GM19438 (cell line): Measurements from ENCODE around the gene TCF20.

Experiments used
- ATAC-seq: cut with Tn5 transposase; IDR thresholded peaks from one replicate; pipeline ENCODE4 v1.9.1; 2021; ENCODE audit warnings: low read depth; ENCODE audit not compliant: unreplicated experiment

Gene TCF20

DNA sequence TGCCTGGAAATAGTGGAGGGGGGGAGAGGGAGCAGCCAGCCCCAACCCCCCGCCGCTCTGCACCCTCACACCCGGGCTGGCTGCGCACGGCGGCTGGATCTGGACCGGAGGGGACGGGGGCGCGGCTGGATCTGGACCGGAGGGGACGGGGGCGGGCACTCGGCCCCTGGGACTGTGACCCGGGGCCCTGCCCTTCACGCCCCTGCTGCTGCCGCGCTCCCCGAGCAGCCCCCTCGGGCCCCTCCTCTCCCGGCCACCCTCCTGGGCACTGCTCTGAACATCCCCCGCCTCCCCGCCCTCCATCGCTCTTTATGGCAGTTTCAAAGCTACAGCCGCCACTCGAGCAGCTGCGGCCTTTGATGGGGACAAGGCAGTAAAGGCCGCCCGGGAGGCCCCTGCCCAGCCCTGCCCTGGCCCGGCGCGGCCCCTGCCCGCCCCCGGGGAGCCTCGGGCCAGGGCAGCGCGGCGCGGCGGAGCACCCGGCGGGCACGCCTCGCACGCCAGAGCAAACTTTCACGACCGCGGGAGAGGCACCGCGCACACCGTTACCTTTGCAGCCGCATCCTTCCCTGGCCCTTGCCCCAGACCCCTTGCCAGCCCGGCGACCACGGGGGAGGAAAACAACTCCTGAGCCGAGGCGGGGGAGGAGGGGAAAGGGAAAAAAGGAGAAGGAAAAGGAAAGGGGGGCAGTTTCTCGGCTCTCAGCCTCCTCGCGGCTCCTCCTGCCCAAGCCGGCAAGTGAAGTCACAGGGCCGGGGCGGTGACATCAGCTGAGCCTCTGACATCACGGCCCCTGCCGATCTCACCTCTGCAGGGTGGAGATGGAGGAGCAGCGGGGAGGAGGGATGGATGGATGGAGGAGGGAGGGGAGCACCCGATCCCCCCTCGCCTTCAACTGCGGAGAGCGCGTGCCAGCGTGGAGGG, 13.1 kb upstream of the TCF20 start:
- ATAC-seq, result no peak

DNA sequence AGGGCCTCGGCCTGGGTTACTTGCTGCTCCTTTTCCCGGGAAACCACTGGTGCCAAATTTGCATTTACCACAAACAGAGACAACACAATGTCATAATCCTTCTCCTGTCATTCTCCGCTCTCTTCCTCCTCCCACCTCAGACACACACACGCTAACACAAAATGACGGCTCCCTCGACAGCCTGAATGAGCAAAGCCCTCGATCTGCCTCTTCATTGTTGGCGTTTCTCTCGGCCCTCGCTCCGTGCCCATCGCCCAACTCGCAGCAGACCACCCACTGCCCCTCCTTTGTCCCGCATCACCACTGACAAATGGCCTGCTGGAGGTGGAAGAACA, 12.5 kb upstream of the TCF20 start:
- no peak for ATAC-seq

DNA sequence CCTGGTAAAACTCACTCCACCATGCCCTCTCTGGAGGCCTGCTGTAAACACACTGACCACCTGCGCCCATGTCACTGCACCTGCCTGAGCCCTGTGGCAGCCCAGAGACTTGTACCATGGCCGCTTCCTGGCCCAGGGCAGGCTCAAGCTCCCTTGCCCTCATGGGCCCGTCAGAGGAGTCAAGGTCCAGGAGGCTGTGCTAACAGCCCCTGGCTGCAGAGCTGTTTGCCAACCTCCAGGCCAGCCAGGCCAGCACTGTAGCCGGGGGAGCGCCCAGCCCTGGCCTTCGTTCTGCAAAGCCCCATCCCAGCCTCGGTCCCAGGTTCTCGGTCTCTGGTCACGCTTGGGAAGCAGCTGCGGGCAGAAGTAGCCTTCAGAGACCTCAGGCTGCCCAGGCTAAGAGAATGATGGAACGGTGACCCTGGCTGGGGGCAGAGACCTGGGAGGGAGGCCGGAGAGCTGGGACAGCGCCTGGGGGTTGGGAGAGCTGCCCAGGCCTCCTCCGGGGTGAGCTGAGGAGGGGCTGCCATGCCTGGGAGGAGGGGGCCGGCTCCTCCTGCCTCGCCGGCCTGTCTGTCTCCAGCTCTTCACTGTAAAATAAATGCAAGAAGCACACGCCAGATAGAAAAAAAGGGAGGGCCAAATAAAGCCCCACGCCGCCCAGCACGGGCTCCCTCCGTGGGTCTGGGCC, 11.9 kb upstream of the TCF20 start:
- no peak for ATAC-seq

DNA sequence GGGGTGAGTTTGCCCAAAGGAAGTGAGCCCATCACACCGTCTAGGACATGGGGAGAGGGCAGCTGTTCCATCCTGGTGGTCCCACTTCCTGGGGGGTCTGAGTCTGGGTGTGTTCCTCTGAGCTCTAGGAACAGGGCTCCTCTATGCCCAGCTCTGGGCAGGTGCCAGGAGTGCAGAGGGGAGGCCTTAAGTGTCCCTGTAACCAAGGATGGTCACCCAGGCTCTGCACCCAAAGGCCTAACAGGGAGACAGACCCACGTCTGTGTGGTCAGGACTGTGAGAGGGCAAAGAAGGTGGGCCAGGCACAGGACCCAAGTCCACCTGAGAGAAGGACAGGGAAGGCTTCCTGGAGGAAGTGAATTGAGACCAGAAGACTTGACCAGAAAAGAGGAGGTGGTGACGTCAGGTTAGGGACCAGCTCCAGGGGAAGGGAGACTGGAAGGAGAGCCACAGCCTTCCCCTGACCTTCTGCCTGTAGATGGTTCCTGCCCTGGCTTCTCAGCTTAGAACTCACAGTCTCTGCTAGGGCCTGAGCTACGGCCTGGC, 11.3 kb upstream of the TCF20 start:
- ATAC-seq, result no peak

DNA sequence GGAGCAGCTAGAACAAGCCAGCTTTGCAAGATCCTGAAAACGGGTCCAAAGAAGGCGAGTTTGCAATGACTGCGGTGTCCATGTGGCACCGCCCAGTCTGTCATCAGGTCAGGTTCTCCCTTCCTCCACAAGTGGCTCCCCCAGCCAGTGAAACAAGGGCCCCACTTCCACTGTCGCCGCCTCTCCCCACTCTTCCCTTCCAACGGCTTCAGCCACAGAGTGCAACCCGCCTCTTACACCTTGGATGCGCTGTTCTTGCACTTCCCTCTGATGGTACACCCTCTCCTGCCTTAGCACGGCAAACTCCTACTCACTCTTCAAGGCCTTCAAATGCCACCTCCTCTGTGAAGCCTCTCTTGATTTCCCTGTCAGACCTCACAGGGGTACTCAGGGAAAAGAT, 10.8 kb upstream of the TCF20 start:
- ATAC-seq, result no peak

DNA sequence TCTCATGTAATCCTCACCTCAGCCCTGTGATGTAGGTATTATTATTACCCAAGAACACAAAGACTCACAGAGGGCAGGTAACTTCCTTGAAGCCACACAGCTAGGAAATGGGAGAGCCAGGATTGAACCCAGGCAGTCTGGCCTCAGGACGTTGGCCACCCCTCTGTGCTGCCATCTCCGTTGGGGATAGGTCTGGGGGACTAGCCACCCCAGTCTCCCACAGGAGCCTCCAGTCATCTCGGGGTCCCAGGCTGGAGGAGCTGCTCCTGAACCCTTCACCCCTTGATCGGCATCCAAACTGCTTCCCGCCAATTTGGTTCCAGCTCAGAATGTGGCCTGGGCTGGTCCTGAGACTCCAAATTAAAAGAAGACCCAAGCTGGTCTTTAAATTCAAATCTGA, 10.4 kb upstream of the TCF20 start:
- ATAC-seq, result no peak

DNA sequence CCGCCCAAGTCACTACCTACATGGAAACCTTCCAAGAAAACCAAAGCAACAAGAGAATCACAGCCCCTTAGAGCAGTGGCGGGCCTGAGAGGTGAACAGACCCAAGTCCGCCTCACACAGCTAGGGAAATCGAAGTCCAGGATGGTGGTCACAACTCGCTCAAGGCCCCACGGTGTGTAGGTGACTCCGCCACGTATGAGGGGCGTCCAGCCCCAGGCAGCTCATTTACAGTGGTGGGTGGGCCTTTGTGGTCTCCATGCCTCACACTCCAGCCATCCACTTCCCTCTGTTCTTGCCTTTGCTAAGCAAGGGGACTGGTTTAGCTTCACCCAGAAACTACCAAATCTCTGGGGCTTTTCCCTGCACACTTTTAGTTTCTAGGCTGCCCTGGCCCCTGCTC, 9.7 kb upstream of the TCF20 start:
- ATAC-seq, result no peak

DNA sequence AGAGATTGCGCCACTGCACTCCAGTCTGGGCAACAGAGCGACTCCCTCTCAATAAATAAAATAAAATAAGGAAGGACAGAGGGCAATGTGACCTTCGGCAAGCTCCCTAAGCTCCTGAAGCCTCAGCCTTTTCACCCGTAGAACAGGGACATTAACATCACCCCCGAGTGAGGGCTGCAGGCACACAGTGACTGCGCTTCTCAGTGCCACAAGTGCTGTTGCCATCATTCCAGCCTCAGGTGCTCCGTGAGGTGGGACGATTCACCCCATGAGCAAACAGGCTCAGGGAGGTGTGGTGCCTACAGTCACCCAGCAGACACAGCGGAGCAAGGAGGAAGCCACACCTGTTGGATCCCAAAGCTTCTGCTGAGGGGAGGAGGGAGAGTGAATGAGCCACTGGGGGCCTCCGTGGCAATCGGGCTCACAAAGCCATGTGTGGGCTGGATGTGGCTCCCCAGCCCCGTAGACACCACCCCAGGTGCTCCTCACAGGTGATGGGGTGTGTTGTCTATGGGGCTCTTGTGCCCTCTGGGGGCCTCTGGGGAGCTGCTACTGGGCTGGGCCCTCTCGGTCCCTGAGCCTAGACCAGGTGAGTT, 9.1 kb upstream of the TCF20 start:
- ATAC-seq, result no peak

DNA sequence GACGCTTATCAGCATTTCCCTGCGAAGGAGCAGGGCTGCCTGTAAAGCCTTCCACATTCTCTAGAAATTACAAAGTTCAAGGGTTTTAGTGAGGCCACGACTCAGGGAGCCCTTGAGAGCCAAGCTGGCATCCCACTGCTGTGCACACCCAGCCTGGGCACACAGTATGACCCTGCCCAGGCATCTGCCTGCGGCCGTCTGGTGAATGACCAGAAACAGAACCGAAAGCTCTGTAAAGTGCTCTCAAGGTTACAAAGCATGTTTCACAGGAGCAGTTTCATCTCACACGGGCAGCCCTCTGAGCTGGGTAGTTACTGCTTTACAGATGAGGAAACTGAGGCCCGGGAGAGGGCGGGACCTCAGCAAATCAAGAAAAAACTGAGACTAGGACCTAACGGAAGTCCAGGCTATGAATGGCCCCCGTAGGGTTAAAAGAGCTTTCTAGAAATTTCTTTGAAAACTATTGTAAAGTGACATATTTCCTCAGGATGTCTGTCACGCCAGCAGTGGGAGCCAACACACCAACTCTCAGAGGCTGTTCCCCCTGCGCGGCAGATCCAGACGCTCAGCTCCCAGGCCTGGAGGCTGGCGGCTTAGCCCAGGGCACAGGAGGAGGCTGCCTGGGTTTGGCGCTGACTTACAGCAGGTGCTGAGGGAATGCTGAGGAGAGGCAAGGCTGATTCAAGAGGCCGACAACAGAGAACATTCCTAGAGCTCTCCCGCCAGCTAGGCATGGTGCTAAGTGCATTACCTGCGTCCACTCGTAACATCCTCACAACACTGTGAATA, 7.7 kb upstream of the TCF20 start:
- no peak for ATAC-seq

DNA sequence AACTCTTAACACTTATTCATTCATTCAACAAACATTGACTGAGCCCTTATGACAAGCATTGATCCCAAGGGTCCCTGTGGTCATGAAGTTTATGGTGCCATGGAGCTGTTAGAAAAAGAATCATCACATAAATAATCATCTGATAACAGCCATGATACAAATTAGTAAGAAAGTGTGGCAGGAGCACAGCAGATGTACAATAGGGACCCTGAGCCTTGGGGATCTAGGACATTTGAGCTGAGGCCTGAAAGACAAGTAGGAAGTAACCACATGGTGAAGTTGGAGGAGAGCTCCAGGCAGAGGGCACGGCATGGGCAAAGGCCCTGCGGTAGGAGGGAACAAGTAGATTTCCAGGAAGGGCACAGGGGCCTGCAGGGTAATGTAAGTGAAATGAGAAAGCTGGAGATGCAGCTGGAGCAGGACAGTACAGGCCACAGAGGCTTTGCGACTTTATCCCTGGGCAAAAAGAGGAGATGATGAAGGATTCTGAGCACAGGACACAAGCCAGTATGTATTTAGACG, 6.8 kb upstream of the TCF20 start:
- no peak for ATAC-seq

DNA sequence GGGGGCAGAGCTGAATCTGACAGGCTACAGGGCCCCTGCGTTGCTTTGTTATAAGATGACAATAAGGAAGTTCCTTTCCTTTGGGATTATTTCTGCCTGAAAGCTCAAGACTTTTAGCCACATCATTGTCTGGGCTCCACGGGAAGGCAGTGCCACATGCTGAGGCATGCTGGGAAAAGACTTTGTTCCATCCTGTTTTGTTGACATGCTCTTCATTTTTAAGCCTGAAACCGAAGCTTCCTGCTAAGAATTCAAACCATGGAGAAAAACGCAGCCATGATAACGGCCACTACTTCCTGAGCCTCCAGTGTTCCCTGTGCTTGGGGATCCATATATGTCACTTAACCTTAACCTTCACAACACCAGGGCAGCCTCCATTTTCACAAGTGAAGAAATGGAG, 5.5 kb upstream of the TCF20 start:
- ATAC-seq, result no peak

DNA sequence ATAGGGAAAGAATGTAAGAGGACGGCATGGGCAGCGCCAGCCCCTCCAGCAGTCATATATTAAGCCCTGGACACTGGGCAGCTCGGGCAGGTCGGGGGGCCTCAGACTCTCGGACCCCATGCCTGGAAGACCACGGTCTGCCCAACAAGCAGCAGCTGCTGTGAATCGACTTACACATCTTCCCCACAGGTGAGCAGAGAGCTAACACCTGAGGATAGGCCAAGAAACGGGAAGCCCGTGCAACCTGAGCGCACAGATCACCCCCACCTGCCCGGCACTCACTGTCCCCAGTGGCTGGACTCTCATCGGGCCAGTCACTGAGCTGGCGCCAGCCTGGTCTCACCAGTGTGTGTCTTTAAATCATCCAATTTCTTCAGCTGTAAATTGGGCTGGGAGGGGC, 4.7 kb upstream of the TCF20 start:
- no peak for ATAC-seq

DNA sequence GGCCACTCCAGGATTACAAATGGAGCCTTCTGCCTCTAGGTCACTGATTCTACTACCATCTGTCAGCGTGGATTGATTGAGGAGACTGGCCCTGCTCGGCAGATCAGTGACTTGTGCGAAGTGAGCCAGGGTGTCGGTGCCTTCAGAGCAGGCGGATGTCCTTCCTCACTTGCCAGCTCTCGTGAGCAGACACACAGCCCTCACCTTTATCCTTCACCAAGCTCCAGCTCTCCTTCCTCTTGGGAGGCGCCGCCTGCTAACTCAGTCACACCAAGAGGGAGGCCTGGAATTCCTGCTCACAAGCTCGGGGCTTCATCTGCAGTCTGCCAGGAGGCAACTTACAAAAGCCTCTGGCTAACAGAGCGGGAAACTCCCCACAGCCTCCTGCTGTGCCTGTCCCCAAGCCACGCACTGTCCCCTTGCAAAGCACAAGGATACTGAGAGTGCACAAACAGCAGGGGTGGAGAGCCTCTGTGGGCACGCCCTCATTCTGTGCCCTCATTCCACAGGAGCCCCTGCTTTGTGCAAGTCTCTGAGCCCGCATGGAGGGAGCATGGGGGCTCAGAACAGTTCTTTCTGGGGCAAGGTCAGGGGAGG, 3.5 kb upstream of the TCF20 start:
- no peak for ATAC-seq

DNA sequence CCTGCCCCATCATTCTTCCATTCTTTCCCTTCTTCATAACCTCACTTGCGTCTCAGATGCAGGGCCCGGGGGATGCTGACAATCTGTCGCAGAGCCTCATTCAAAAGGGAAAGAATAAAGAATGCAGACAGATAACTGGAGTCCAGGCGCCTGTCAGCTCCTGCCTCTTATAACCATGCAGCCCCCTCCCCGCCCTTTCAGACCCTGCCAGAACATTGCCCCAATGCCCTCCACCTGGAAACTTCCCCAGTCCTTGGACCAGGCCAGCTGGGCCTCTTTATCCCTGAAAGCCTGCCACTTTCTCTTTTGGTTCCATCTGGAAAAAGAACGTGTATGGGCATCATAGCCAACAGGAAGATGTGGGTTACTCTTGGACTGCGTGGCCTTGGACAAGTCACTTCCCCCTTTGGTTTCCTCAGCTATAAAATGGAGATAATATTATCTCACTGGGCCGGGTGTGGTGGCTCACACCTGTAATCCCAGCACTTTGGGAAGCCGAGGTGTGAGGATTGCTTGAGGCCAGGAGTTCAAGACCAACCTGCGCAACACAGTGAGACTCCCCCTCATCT, 2.1 kb upstream of the TCF20 start:
- ATAC-seq, result no peak

DNA sequence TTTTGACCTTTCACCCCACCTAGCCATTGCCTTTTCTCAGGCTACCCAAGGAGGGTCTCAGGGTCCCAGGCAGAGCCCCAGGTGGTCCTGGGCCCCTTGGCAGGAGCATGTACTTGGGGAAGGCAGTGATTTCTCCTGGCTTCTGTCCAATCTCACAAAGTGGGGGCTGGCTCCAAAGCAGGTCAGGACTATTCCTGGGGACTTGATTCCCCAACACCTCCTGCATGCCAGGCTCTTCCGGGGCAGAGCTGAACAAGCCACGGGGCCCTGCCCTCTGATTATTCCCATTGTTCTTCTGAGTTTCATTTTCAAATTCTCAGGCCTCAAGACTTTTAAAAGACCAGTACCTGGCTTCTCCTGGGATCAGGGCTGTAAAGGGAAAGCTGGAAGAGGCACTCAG, 1.5 kb upstream of the TCF20 start:
- no peak for ATAC-seq

DNA sequence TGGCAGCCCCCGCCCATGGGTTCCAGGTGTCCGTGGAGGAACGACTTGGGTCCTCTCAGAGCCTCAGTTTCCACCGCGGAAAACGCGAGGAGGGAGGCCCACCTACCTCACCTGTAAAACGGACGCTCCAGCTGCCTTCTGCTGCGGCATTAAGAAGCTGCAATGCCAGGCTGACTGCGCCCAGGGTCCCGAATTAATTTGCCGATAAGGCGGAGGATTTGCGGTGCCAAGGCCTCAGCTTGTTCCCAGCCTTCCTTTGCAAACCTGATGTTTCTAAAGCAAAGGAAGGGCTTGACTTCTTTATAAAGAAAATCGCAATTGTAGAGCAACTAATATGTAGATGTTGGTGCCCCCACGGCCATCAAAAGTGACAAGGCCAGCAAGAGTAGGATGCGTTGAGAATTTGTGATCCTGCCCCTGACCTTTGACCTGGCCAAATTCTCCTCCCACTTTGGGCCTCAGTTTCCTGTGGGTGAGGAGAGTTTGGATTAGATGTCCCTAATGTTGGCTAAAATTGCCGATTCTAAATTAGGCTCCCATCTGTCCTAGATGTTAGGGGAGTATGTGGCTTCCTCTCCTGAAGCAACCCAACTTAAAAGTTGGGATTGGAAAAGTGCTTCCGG, 849 bp upstream of the TCF20 start:
- ATAC-seq, result no peak

DNA sequence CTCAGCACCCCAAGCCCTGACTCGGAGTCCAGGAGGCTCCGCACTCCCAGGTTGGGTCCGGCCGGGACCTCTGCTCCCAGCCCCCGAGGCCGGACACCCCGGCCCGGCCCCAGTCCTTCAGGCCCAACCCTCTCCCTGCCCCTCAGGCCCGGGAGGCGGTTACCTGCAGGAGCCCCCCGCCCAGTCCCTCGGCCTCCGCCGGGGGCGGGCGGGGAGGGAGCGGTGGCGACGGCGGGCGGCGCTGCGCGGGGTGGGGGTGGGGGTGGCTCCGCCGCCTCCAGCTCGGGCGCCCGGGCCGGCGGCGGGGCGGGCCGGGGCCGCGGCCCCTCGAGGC, 310 bp downstream of the TCF20 start:
- peak; percentile 19 for ATAC-seq

DNA sequence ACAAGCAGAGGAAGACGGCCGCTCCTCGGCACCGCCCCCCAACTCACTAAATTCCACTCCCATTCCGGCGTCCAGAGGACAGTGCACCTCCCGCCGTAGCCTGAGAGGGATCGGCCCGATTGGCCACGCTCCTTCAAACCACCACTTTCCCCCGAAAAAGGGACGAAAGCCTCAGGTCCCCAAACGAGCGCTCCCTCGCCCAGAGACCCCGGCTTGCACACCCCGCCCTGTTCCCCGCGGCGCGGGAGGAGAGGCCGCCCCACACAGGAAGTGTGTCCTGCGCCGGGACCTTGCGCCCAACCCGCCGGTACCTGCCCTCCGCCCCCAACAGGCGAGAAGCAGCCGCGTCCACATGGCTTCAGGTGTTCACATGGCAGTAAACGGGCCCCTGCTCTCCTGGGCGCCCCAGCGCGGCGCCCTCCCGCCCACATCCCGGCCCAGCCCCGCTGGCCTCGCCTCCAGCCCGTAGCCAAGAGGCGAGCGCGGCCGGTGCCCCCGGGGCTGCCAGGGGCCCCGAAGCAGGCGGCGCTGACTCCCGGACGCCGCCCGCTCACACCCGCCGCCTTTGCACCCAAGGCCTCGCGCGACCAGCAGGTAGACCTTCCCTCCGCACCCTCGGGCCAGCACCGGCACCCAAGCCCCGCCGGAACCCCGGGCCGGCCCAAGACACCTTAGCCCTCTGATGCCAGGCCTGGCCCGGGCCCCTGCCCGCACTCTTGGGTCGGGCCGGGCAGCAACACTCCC, 849 bp downstream of the TCF20 start:
- ATAC-seq, result peak; percentile 52
